ENCODE results near the gene ENDOU. TPM values are rescaled to one million over a fixed set of nuclear protein-coding genes. Genes with fewer than 3 reads are reported as not detected.

The ENDOU gene
- total RNA-seq, 4 donors from 2014 or later = 0.42 to 1.9 (median 0.75) TPM

DNA sequence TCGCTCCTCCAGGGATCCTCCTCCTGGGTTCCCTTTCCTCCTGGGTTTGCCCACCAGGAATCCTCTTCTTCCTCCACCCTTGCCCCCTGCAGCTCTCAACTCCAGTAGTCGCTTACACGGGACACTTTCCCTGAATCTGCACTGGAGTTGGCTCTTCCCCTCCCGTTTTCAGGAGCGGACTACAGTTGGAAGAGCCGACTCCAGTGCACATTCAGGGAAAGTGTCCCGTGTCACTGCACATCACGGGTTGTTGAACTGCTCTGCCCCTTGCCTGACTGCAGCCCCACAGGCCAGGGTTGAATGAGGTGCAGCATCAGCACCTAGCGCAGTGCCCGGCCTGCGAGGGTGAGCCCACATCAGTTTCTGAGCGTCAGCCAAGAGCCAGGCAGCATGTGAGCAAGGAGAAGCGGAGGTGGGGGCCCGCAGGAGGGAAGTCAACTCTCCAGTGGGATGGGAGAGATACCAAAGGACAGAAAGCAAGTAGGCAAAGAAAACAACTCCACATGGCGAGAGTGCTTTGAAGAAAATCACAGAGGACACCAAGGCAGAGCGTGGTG lies 20.3 kb upstream of the ENDOU start:
- WGBS, 2 donors (ENCODE audit: low coverage in 1 of 2) = 73 to 86% methylated on average over 3 to 7 of the region's 16 CpGs
- ATAC-seq = no peak
- Histone ChIP-seq H3K27me3 (no peaks in the 10 kb centered on the region), H3K36me3 (peaks cover 0 to 38% of the 10 kb centered on the region in 2 donors), H3K4me3 (no peak overlapping the region), H3K4me1 (peaks cover 0 to 15% (median 13%) of the 10 kb centered on the region in 3 donors), H3K27ac (no peak overlapping the region), H3K9me3 (no peaks in the 10 kb centered on the region)
- TF ChIP-seq, protein P1, sequence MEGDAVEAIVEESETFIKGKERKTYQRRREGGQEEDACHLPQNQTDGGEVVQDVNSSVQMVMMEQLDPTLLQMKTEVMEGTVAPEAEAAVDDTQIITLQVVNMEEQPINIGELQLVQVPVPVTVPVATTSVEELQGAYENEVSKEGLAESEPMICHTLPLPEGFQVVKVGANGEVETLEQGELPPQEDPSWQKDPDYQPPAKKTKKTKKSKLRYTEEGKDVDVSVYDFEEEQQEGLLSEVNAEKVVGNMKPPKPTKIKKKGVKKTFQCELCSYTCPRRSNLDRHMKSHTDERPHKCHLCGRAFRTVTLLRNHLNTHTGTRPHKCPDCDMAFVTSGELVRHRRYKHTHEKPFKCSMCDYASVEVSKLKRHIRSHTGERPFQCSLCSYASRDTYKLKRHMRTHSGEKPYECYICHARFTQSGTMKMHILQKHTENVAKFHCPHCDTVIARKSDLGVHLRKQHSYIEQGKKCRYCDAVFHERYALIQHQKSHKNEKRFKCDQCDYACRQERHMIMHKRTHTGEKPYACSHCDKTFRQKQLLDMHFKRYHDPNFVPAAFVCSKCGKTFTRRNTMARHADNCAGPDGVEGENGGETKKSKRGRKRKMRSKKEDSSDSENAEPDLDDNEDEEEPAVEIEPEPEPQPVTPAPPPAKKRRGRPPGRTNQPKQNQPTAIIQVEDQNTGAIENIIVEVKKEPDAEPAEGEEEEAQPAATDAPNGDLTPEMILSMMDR (IDR thresholded peaks at IDR 0.05) = no peak
- no peak for TF ChIP-seq EP300 (IDR thresholded peaks at IDR 0.05)
- no peak for TF ChIP-seq POLR2AphosphoS5 (IDR thresholded peaks at IDR 0.05)
- TF ChIP-seq POLR2A (IDR thresholded peaks at IDR 0.05) = no peak

DNA sequence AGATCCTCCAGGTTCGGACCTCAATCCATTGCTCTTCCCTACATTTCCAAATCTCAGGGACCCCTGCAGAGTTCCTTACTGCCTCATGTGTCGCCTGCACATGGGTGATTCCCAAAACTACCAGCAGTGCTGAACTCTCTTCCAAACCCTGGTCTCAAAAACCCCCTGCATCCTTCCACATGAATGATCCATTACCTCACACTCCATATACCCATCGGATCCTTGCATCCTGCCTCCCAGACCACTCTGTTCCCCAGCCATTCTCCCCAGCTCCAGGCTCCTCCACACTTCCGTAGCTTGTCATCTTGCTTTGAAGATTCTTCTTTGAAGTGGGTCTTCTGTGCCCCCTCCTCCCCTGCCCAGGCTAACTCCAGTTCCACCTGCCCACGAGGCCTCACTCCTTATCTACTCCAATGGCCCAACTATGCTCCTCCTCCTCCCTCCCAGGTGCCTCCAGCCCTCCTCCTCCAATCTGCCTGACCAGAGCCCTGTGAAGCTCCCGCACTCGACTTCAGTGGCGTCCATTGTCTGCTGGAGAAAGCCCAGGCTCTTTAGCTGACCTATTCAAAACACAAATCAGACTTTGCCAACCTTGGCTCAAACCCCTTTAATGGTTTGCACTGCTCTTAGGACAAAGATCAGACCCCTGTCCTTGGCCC lies 19.6 kb upstream of the ENDOU start:
- no peak for TF ChIP-seq POLR2A (IDR thresholded peaks at IDR 0.05)
- TF ChIP-seq, protein P1 (IDR thresholded peaks at IDR 0.05) = no peak
- TF ChIP-seq EP300 (IDR thresholded peaks at IDR 0.05) = no peak
- TF ChIP-seq POLR2AphosphoS5 (IDR thresholded peaks at IDR 0.05) = no peak
- no peak overlapping the region for H3K4me3 ChIP-seq
- WGBS, 2 donors (ENCODE audit: low coverage in 1 of 2) = 77 to 85% methylated on average over 6 to 7 of the region's 8 CpGs
- ATAC-seq = no peak
- H3K27ac ChIP-seq = no peak overlapping the region
- no peaks in the 10 kb centered on the region for H3K9me3 ChIP-seq
- H3K4me1 ChIP-seq = peaks cover 0 to 22% (median 15%) of the 10 kb centered on the region in 3 donors
- H3K27me3 ChIP-seq = no peaks in the 10 kb centered on the region
- peaks cover 0 to 32% of the 10 kb centered on the region in 2 donors for H3K36me3 ChIP-seq

DNA sequence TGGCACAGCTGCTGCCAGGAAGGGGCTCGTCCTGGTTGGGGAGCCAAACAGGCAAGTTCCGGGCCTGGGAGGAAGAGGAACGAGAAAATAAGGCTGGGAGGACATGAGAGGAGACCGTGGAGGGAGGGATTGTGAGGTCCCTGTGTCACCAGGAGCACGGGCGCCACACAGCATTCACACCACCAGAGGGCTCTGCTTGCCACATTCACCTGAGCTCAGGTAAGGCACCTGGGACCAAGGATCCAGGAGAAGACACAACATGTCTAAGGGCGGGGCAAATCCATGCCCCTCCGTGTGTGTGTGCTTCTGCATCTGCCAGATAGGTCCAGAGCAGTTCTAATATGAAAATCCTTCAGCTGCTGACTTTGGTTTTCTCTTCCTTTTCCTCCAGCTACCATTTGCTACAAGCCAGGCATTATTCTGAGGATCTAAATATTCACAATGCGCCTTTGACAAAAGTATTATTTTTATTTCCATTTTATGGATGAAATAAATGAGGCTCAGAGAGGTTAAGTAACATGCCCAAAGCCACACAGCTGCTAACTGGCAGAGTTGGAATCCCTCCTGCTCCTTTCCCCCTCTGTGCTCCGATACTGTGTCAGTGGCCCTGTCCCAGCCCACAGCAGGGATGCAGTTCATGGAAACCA lies 18.8 kb upstream of the ENDOU start:
- H3K9me3 ChIP-seq = no peaks in the 10 kb centered on the region
- H3K4me1 ChIP-seq = peaks cover 0 to 29% (median 15%) of the 10 kb centered on the region in 3 donors
- H3K27me3 ChIP-seq = no peaks in the 10 kb centered on the region
- peaks cover 0 to 25% of the 10 kb centered on the region in 2 donors for H3K36me3 ChIP-seq
- no peak for ATAC-seq
- 56 to 57% methylated on average over 6 to 9 of the region's 10 CpGs for WGBS, 2 donors (ENCODE audit: low coverage in 1 of 2)
- H3K27ac ChIP-seq = no peak overlapping the region
- TF ChIP-seq POLR2AphosphoS5 (IDR thresholded peaks at IDR 0.05) = no peak
- no peak for TF ChIP-seq EP300 (IDR thresholded peaks at IDR 0.05)
- TF ChIP-seq POLR2A (IDR thresholded peaks at IDR 0.05) = no peak
- TF ChIP-seq, protein P1 (IDR thresholded peaks at IDR 0.05) = peak in 2 of 4 experiments; percentile 21 to 38
- no peak overlapping the region for H3K4me3 ChIP-seq

DNA sequence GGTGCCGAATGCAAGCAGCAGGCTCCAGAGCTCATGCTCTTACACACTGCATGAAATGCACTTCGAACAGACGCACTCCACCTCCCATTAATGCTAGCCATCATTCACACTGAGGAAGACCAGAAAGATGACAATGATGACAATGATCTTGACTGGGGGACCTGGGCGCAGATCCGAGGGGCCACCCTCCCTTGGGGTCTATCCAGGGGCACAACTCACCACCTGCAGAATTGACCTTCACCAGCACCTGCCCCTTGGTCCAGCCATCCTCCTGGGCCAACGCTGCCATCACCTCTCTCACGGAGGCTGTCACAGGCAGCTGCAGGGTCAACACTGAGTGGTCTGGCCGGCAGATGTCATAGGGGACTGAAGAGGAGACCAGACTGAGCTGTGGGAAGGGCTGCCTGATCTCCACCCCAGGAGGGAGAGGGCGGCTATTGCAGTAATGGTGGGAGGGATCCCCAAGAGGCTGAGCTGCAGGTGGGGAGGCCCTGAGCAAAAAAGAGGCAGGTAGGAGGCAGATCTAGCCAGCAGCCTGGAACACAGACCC lies 18.1 kb upstream of the ENDOU start:
- Histone ChIP-seq H3K27ac (no peak overlapping the region), H3K4me1 (peaks cover 0 to 36% (median 15%) of the 10 kb centered on the region in 3 donors), H3K4me3 (no peak overlapping the region), H3K9me3 (no peaks in the 10 kb centered on the region), H3K36me3 (peaks cover 0 to 18% of the 10 kb centered on the region in 2 donors), H3K27me3 (no peaks in the 10 kb centered on the region)
- TF ChIP-seq EP300 (IDR thresholded peaks at IDR 0.05) = no peak
- TF ChIP-seq POLR2A (IDR thresholded peaks at IDR 0.05) = no peak
- TF ChIP-seq, protein P1 (IDR thresholded peaks at IDR 0.05) = no peak
- TF ChIP-seq POLR2AphosphoS5 (IDR thresholded peaks at IDR 0.05) = no peak
- no peak for ATAC-seq
- WGBS, 2 donors (ENCODE audit: low coverage in 1 of 2) = 75 to 95% methylated on average over 3 to 7 of the region's 9 CpGs

Measured in gastroesophageal sphincter (tissue), 4 donors.